ENCODE data around the gene UBAP1L.
"Not testable (repeated sequence)": the region's sequence is repeated elsewhere in the genome, so short reads cannot be mapped to it uniquely, and the experiment has no call there.

DNA sequence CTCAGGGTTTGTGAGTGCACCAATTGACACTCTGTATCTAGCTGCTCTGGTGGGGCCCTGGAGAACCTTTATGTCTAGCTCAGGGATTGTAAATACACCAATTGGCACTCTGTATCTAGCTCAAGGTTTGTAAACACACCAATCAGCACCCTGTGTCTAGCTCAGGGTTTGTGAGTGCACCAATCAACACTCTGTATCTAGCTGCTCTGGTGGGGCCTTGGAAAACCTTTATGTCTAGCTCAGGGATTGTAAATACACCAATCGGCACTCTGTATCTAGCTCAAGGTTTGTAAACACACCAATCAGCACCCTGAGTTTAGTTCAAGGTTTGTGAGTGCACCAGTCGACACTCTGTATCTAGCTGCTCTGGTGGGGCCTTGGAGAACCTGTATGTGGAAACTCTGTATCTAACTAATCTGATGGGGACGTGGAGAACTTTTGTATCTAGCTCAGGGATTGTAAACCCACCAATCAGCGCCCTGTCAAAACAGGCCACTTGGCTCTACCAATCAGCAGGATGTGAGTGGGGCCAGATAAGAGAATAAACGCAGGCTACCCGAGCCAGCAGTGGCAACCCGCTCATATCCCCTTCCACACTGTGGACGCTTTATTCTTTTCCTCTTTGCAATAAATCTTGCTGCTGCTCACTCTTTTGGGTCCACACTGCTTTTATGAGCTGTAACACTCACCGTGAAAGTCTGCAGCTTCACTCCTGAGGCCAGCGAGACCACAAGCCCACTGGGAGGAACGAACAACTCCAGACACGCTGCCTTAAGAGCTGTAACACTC is 39.2 kb downstream of the UBAP1L start:
- TF ChIP-seq EZH2phosphoT487 (conservative IDR thresholded peaks at IDR 0.05; ENCODE audit: low read length): not testable (repeated sequence)
- TF ChIP-seq, protein P1, sequence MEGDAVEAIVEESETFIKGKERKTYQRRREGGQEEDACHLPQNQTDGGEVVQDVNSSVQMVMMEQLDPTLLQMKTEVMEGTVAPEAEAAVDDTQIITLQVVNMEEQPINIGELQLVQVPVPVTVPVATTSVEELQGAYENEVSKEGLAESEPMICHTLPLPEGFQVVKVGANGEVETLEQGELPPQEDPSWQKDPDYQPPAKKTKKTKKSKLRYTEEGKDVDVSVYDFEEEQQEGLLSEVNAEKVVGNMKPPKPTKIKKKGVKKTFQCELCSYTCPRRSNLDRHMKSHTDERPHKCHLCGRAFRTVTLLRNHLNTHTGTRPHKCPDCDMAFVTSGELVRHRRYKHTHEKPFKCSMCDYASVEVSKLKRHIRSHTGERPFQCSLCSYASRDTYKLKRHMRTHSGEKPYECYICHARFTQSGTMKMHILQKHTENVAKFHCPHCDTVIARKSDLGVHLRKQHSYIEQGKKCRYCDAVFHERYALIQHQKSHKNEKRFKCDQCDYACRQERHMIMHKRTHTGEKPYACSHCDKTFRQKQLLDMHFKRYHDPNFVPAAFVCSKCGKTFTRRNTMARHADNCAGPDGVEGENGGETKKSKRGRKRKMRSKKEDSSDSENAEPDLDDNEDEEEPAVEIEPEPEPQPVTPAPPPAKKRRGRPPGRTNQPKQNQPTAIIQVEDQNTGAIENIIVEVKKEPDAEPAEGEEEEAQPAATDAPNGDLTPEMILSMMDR (IDR thresholded peaks at IDR 0.05; ENCODE audit: insufficient read depth, low read length, poor library complexity, severe bottlenecking): not testable (repeated sequence)

Data from SU-DHL-6 (cell line).